ENCODE measurements around the gene KLHL29. TPM values are rescaled to one million over a fixed set of nuclear protein-coding genes. Genes with fewer than 3 reads are reported as not detected.

The KLHL29 gene
- total RNA-seq, 1 experiment from 2014 or later = 5.6 TPM

- DNase-seq (ENCODE audit: low read depth) = no peak
Measured at GRCh38 chr2:23568626-23569190, 183.7 kb downstream of the KLHL29 start.

GRCh38 chr2:23569761-23570365, 184.9 kb downstream of the KLHL29 start:
- DNase-seq (ENCODE audit: low read depth) = no peak

- DNase-seq (ENCODE audit: low read depth) = no peak
Measured at GRCh38 chr2:23571085-23571484, 186.1 kb downstream of the KLHL29 start.

- no peak for DNase-seq (ENCODE audit: low read depth)
Measured at GRCh38 chr2:23571527-23572282, 186.7 kb downstream of the KLHL29 start.

DNA sequence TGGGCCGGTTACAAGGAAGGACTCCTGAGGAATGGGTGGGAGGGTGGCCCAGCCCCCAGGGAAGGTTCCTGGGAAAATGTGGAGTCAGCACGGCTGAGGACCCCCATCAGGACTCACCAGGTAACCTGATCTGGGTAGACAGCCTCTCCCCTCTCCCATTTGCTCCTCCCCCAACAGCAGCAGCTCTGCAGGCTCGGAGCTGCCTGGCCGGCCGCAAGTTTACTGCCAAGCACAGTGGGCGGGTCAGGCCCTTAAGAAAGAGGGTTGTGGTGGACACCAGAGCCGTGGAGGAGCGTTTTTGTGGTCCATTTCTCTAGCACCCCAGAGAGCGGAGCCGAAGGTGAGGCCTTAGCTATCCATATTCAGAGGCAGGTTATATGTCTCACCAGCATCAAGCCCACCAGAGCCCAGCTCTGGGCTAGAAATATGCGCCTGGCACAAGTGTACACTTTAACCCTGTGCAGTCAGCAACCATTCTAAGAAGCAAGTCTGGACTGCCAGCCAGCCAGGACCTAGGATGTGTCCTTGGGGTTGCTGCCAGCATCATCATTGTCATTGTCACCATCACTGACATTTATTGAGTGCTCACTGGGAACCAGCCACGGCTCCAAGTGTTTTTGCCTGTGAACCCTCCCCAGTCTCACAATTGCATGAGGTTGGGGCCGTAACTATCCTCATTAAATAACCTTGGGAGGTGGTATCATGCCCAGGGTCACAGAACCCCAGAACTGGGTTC, 190.1 kb downstream of the KLHL29 start:
- DNase-seq (ENCODE audit: low read depth) = no peak

- DNase-seq (ENCODE audit: low read depth) = no peak
Measured at GRCh38 chr2:23578964-23579671, 194.1 kb downstream of the KLHL29 start.

GRCh38 chr2:23579674-23580073, 194.7 kb downstream of the KLHL29 start:
- DNase-seq (ENCODE audit: low read depth) = no peak

DNA sequence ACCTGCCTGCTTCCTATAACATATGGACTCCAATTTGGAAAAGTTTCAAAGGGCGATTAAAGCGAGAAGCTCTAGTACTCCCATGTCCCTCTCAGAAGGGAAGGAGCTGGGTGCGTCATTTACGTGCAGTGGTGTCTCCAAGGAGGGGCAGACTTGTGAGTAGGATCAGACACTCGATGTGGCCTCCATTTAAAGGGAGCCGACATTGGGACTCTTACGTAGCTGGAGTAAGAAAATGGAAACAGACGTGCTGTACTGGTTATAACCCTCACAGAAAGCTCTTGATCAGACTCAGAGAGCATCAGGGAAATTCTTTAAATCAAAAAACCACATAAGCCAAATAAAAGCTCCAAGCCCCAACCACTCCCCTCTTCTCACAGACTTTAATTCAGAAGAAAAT, 198.5 kb downstream of the KLHL29 start:
- DNase-seq (ENCODE audit: low read depth) = no peak

DNA sequence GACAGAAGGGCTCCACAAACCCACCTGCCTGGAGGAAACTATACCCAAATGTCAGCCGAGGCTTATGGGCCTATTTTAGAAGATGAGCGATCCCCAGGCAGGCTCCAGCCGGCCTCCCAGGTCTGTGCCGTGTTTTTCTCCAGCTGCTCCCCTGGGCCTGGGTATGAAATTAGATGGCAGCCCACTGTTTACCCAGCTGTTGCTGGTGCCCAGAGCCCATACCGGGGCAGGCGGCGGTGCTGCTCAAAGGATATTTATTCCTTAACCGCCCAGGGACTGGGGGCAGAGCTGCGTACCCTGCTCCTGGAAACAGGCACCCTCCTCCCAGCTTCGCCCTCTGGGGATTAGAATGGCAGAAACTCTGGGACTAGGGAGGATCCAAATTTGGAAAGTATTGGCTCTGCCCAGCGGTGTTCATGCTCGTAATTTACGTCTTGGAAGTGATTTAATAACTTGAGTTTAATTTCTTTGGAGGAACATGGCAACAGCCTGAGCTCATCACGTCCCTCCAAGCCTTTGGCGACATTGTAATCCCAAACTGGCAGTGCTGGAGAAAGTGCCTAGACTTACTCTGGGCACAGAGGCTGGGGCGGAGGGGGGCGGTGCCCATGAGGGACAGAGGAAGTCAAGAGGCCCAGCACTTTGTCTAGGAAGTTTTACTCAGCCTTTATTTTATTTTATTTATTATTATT, 199.2 kb downstream of the KLHL29 start:
- no peak for DNase-seq (ENCODE audit: low read depth)

DNA sequence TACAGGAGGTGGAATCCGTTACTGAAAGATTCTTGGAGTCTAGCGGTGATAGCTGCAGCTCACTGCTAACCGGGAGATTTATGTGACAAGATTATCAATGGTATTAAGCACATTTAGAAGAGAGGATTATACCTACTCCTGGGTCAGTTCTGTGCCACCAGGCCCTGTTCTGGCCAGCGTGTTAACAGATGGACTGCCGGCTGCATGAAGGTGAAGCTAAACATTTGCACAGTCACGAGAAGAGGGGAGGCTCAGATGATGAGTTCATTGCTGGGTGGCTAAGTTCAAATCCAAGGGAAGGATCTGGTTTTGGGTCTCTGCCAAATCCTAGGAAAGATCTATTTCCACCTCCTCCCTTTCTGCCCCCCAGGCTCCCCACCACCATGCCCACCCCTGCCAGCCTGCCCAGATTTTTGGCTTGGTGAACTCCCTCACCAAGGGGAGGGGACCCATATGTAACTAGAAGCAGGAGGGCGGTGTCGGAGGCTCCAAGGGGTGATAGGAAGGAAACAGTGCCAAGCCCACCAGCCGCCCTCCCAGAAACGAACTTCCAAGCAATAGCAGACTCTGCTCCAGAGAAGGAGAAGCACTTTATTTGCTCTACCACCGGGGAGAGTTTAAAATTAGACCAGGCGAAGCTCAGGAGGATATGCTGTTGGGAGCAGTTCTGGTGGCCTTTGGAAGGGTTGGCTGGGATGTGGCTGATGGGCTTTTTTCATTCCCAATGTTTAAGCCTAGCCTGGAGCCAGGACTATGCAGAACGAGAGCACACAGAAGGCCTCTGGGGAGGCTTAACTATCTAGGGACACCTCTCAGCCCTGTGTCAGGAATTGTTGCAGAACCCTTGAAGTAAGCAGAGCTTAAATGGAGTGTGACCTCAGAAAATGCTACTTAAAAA, 200.5 kb downstream of the KLHL29 start:
- DNase-seq (ENCODE audit: low read depth) = no peak

DNA sequence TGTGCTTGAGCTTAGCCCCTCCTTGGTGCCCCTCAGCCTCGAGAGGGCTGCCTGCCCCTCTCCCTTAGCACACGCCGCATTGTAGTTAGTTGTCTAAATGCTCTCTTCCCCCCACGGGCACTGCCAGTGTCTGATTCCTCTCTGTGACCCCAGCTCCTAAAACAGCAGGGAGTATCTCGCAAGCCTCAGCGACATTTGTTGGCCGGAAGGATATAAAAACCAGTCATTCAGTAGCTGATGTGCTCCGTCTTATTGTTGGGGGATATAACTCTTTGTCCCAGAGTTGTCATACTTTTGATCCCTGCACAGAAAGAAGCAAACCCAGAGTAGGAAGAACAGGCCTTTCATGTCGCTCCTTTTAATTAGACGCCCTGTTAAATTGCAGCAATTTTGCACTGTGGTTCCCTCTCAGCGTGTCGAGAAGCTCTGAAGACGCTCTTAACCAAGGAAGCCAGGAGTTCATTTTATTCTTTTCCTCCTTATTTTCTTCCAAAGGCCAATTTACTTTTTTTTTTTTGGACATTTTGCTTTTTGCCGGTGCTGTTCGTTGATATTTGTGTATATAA, 201.8 kb downstream of the KLHL29 start:
- no peak for DNase-seq (ENCODE audit: low read depth)

DNA sequence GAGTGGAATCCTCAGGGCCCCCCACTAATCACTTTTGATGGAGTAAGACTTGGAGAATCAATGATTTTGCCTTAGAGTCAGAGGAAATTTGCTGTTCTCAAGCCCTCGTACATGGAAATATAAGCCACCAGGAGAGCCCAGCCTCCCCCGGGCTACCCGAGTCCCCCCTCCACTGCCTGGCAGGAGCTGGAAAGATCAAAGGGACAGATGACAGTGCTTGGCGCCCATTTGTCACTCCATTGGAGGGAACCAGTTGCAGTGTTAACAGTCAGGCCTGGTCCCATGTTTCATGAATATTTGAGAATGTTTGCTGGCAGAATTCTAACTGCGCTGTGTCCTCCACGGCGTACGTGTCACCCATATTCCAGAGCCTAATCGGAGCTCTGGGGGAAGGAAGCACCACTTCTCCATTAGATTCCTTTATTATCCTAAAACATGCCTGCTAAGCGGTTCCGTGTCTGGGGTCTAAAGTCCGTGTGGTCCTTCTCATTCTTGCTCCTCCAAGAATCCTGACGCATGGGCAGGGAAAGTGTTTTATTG, 202.4 kb downstream of the KLHL29 start:
- DNase-seq (ENCODE audit: low read depth) = no peak

- no peak for DNase-seq (ENCODE audit: low read depth)
Measured at GRCh38 chr2:23588106-23588505, 203.1 kb downstream of the KLHL29 start.

DNA sequence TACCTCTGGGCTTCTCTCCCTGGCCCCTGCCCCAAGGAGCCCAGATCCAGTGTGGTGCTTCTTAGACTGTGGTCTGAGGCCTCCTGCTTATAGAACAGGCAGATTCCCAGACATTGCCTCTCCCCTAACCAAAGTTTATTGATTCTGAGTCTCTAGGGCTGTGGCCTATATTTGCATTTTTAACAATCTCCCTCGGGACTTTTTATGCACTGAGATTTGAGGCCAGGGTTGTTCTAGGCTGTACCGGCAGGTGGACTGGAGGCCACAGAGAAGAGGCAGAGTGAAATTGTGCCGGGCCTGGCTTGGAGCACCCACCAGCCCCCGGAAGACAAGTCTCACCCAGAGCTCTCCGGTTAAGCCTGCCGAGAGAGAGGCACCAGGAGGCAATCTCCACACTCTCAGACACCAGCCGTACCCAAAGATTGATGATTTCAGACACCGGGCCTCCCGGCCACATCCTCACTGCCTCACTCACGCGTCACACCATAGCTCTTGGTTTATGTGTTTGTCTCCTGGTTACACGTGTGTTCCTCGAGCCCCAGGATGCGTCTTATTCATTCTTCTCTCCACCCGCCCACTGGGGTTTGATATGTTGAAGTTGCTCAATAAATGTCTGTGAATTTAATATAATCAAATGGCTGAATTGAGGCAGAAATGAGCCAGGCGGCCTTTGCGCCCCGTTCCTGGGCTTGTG, 203.7 kb downstream of the KLHL29 start:
- DNase-seq (ENCODE audit: low read depth) = peak; percentile 29

GRCh38 chr2:23589220-23589647, 204.3 kb downstream of the KLHL29 start:
- no peak for DNase-seq (ENCODE audit: low read depth)

DNA sequence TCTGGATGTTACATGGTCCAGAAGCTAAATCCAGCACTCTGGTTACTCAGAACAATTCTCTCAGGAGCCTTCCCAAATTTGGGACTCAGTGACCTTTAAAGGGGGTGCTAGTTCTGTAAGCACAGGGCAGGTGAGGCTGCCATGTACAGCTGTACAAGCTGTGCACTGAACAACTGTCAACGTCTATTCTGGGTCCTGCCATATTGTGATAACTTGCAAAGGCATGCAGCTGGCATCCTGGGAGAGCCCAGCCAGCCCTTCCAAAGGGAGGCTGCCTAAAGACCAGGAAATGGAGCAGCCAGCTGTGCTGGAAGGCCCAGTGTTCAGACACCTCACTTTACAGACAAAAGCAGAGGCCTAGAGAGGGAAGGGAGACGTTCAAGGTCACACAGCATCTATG, 204.8 kb downstream of the KLHL29 start:
- DNase-seq (ENCODE audit: low read depth) = peak; percentile 34

- DNase-seq (ENCODE audit: low read depth) = no peak
Measured at GRCh38 chr2:23590241-23590869, 205.4 kb downstream of the KLHL29 start.

GRCh38 chr2:23591111-23591510, 206.1 kb downstream of the KLHL29 start:
- DNase-seq (ENCODE audit: low read depth) = no peak
